Ishikawa (cell line): ENCODE data around the gene RUVBL1.

Source experiments
- CEBPB ChIP-seq: IDR thresholded peaks from 2 replicates; pipeline ENCODE4 v1.6.1; 2012
- CREB1 ChIP-seq: IDR thresholded peaks from 2 replicates; pipeline ENCODE4 v1.6.1; 2012; ENCODE audit warnings: low read depth
- EGR1 ChIP-seq: IDR thresholded peaks from 2 replicates; pipeline ENCODE4 v1.6.1; 2012
- EP300 ChIP-seq: IDR thresholded peaks from 2 replicates; pipeline ENCODE4 v1.6.1; 2012; ENCODE audit warnings: borderline replicate concordance
- FOXM1 ChIP-seq: IDR thresholded peaks from 2 replicates; pipeline ENCODE4 v1.6.1; 2012; ENCODE audit warnings: low read depth, borderline replicate concordance
- NFIC ChIP-seq: IDR thresholded peaks from 2 replicates; pipeline ENCODE4 v1.6.1; 2012
- RAD21 ChIP-seq: IDR thresholded peaks from 2 replicates; pipeline ENCODE4 v1.6.1; 2012; ENCODE audit warnings: low read depth
- TAF1 ChIP-seq: IDR thresholded peaks from 2 replicates; pipeline ENCODE4 v1.6.1; 2012; ENCODE audit warnings: low read depth, mild to moderate bottlenecking
- TCF12 ChIP-seq: IDR thresholded peaks from 2 replicates; pipeline ENCODE4 v1.6.1; 2012; ENCODE audit warnings: low read depth
- TEAD4 ChIP-seq: IDR thresholded peaks from 2 replicates; pipeline ENCODE4 v1.6.1; 2012
- YY1 ChIP-seq: IDR thresholded peaks from 2 replicates; pipeline ENCODE4 v1.6.1; 2012; ENCODE audit warnings: low read depth
- ZBTB7A ChIP-seq: IDR thresholded peaks from 2 replicates; pipeline ENCODE4 v1.6.1; 2012; ENCODE audit warnings: low read depth
- TF ChIP-seq, protein P1 (sequence below): IDR thresholded peaks from 2 replicates; pipeline ENCODE4 v1.6.1; 2012
- TF ChIP-seq, protein P2 (sequence below): IDR thresholded peaks from 2 replicates; pipeline ENCODE4 v1.6.1; 2012; ENCODE audit warnings: low read depth, mild to moderate bottlenecking
- TF ChIP-seq, protein P3 (sequence below): IDR thresholded peaks from 2 replicates; pipeline ENCODE4 v1.6.1; 2012

The RUVBL1 gene

DNA sequence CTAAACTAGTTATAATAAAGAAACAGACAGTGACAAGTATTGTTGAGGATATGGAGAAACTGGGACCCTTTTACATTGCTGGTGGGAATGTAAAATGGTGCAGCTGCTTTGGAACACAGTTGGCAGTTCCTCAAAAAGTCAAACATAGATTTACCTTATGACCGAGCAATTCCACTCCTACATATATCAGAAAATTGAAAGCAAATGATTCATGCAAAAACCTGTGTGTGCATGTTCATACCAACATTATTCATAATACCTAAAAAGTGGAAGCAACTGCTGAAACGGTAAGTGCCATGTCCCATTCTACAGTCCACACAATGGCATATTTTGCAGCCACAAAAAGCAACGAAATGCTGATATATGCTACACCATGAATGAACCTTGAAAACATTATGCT is 83.6 kb downstream of the RUVBL1 start:
- TF ChIP-seq CEBPB, result no peak
- TF ChIP-seq, protein P1, sequence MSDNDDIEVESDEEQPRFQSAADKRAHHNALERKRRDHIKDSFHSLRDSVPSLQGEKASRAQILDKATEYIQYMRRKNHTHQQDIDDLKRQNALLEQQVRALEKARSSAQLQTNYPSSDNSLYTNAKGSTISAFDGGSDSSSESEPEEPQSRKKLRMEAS, result no peak
- no peak for TF ChIP-seq ZBTB7A
- no peak for TF ChIP-seq TEAD4
- no peak for TF ChIP-seq EP300
- no peak for TF ChIP-seq TCF12
- no peak for TF ChIP-seq CREB1
- TF ChIP-seq, protein P2, sequence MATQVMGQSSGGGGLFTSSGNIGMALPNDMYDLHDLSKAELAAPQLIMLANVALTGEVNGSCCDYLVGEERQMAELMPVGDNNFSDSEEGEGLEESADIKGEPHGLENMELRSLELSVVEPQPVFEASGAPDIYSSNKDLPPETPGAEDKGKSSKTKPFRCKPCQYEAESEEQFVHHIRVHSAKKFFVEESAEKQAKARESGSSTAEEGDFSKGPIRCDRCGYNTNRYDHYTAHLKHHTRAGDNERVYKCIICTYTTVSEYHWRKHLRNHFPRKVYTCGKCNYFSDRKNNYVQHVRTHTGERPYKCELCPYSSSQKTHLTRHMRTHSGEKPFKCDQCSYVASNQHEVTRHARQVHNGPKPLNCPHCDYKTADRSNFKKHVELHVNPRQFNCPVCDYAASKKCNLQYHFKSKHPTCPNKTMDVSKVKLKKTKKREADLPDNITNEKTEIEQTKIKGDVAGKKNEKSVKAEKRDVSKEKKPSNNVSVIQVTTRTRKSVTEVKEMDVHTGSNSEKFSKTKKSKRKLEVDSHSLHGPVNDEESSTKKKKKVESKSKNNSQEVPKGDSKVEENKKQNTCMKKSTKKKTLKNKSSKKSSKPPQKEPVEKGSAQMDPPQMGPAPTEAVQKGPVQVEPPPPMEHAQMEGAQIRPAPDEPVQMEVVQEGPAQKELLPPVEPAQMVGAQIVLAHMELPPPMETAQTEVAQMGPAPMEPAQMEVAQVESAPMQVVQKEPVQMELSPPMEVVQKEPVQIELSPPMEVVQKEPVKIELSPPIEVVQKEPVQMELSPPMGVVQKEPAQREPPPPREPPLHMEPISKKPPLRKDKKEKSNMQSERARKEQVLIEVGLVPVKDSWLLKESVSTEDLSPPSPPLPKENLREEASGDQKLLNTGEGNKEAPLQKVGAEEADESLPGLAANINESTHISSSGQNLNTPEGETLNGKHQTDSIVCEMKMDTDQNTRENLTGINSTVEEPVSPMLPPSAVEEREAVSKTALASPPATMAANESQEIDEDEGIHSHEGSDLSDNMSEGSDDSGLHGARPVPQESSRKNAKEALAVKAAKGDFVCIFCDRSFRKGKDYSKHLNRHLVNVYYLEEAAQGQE, result no peak
- TF ChIP-seq TAF1, result no peak
- TF ChIP-seq, protein P3, sequence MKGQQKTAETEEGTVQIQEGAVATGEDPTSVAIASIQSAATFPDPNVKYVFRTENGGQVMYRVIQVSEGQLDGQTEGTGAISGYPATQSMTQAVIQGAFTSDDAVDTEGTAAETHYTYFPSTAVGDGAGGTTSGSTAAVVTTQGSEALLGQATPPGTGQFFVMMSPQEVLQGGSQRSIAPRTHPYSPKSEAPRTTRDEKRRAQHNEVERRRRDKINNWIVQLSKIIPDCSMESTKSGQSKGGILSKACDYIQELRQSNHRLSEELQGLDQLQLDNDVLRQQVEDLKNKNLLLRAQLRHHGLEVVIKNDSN, result no peak

GRCh38 chr3:128036119-128036518 is 87.5 kb downstream of the RUVBL1 start:
- TF ChIP-seq, protein P1, result no peak
- TF ChIP-seq TCF12 (no peak), EP300 (no peak), EGR1 (no peak), TEAD4 (no peak), CREB1 (no peak)

- TF ChIP-seq NFIC, result no peak
- no peak for TF ChIP-seq YY1
- TF ChIP-seq FOXM1, result no peak
- TF ChIP-seq EGR1, result no peak
- TF ChIP-seq, protein P2, result no peak
- TF ChIP-seq TEAD4, result no peak
- no peak for TF ChIP-seq TAF1
- TF ChIP-seq EP300, result no peak
- no peak for TF ChIP-seq CEBPB
- no peak for TF ChIP-seq TCF12
- no peak for TF ChIP-seq RAD21
- TF ChIP-seq CREB1, result no peak
- TF ChIP-seq, protein P3, result no peak
- TF ChIP-seq, protein P1, result no peak
- TF ChIP-seq ZBTB7A, result no peak
These were observed 90.5 kb downstream of the RUVBL1 start for GRCh38 chr3:128033102-128033501.
